Measurements from ENCODE around the gene INPP5A.

Gene INPP5A

GRCh38 chr10:132585732-132586722, 48.4 kb downstream of the INPP5A start:
- H3K4me3 ChIP-seq (ENCODE audit: low read length), result no peak overlapping the region
- DNase-seq (ENCODE audit: low read depth), result no peak
- TF ChIP-seq, protein P1, sequence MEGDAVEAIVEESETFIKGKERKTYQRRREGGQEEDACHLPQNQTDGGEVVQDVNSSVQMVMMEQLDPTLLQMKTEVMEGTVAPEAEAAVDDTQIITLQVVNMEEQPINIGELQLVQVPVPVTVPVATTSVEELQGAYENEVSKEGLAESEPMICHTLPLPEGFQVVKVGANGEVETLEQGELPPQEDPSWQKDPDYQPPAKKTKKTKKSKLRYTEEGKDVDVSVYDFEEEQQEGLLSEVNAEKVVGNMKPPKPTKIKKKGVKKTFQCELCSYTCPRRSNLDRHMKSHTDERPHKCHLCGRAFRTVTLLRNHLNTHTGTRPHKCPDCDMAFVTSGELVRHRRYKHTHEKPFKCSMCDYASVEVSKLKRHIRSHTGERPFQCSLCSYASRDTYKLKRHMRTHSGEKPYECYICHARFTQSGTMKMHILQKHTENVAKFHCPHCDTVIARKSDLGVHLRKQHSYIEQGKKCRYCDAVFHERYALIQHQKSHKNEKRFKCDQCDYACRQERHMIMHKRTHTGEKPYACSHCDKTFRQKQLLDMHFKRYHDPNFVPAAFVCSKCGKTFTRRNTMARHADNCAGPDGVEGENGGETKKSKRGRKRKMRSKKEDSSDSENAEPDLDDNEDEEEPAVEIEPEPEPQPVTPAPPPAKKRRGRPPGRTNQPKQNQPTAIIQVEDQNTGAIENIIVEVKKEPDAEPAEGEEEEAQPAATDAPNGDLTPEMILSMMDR (conservative IDR thresholded peaks at IDR 0.05; ENCODE audit: low read depth, low read length), result no peak

- no peak for DNase-seq (ENCODE audit: low read depth)
- TF ChIP-seq, protein P1 (conservative IDR thresholded peaks at IDR 0.05; ENCODE audit: low read depth, low read length), result no peak
- no peak overlapping the region for H3K4me3 ChIP-seq (ENCODE audit: low read length)
Observed at GRCh38 chr10:132586739-132587138, 49.2 kb downstream of the INPP5A start.

DNA sequence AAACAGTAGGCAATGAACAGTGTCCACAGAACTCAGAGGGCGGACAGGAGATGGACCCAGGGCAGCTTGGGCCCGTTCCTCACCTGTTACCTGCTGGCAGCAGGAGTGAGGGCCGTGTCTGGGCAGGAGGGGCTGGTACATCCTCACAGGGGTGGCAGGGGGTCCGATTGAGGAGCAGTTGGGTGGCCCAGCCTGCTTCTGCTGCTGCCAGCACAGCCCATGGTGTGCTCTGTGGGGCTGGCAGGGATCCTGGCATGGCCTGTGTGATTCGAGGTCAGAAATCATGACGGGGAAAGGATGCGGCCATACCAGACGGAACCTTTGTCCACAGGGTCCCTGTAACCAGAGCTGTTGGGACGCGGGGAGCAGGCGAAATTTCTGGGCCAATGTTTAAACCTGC, 49.6 kb downstream of the INPP5A start:
- DNase-seq (ENCODE audit: low read depth), result no peak
- H3K4me3 ChIP-seq (ENCODE audit: low read length), result no peak overlapping the region
- TF ChIP-seq, protein P1 (conservative IDR thresholded peaks at IDR 0.05; ENCODE audit: low read depth, low read length), result no peak

DNA sequence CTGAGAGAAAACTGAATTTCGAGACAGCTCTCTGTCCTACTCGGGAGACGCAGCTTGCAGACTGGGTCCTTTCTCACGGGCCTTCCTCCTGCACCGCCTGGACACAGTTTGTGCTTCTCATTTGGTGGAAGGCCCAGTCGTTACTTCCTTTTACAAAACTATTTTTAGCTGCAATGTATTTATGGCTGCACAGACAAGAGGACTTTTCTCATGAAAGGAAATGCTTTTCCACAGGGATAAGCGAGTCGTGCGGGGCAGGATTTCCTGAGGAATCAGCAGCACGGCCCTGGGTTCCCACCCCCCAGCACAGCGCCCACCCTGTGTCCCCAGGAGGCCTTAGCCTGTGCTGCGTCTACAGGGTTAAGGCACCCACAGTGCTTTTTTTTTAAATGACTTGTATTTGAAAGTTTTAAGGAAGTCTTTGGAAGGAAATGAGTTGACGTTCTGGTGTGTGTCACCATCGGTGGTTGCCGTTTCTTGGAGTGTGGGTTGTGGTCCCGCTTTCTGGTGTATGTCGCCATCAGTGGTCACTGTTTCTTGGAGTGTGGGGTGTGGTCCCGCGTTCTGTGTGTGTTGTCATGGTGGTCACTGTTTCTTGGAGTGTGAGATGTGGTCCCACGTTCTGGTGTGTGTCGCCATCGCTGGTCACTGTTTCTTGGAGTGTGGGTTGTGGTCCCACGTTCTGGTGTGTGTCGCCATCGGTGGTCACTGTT, 50.9 kb downstream of the INPP5A start:
- no peak overlapping the region for H3K4me3 ChIP-seq (ENCODE audit: low read length)
- no peak for DNase-seq (ENCODE audit: low read depth)
- TF ChIP-seq, protein P1 (conservative IDR thresholded peaks at IDR 0.05; ENCODE audit: low read depth, low read length), result no peak

DNA sequence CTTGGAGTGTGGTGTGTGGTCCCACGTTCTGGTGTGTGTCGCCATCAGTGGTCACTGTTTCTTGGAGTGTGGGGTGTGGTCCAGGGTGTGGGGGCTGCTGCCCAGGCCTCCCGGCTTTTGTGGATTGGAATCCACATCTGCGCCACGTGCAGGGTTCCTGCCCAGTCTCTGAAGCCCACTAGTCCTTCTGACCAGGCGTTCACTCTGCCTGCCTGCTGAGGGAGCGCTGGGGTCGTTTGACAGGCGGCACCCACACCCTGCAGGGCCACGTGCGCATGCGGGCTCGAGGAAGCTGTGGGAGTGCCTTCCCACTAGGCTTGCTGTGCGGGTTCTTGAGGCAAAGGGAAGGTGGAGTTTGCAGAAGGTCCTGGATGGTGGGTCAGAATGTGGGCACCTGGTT, 51.4 kb downstream of the INPP5A start:
- no peak overlapping the region for H3K4me3 ChIP-seq (ENCODE audit: low read length)
- no peak for DNase-seq (ENCODE audit: low read depth)
- TF ChIP-seq, protein P1 (conservative IDR thresholded peaks at IDR 0.05; ENCODE audit: low read depth, low read length), result no peak

- TF ChIP-seq, protein P1 (conservative IDR thresholded peaks at IDR 0.05; ENCODE audit: low read depth, low read length), result no peak
- DNase-seq (ENCODE audit: low read depth), result no peak
- H3K4me3 ChIP-seq (ENCODE audit: low read length), result no peak overlapping the region
Observed at GRCh38 chr10:132589681-132590080, 52.1 kb downstream of the INPP5A start.
